Lower lobe of right lung (tissue), 2 donors: ENCODE measurements around the gene CKMT1B. TPM values are rescaled to one million over a fixed set of nuclear protein-coding genes. Genes with fewer than 3 reads are reported as not detected.
A peak's percentile ranks its signal among the peaks of the same experiment; 100 is the strongest.
"Not testable (repeated sequence)": the region's sequence is repeated elsewhere in the genome, so short reads cannot be mapped to it uniquely, and the experiment has no call there.

Experiments
- ATAC-seq, 2 donors: fragments of 200-7000 bp; cut with Tn5 transposase; one replicate each; pipeline ENCODE4 v1.9.1; 2020 to 2022; ENCODE audit warnings: mild to moderate bottlenecking in 2 of 2, moderate library complexity in 2 of 2
- DNase-seq: peaks from one replicate; pipeline ENCODE4 v3.0.0-alpha.2; 2020
- H3K27ac ChIP-seq: fragments of 200-600 bp; one replicate; pipeline ENCODE4 v1.8.0; 2022
- H3K27me3 ChIP-seq: fragments of 200-600 bp; one replicate; pipeline ENCODE4 v1.8.0; 2022; ENCODE audit warnings: low read depth
- H3K36me3 ChIP-seq: fragments of 200-600 bp; one replicate; pipeline ENCODE4 v1.8.0; 2022; ENCODE audit warnings: mild to moderate bottlenecking
- H3K4me1 ChIP-seq: fragments of 200-600 bp; one replicate; pipeline ENCODE4 v1.8.0; 2022
- H3K4me3 ChIP-seq: fragments of 200-600 bp; one replicate; pipeline ENCODE4 v1.8.0; 2022; ENCODE audit warnings: mild to moderate bottlenecking
- H3K9me3 ChIP-seq: fragments of 200-600 bp; one replicate; pipeline ENCODE4 v1.8.0; 2022
- intact Hi-C: fragments of 100-400 bp; cut with DNase I; formaldehyde crosslinking; loops from one replicate; pipeline ENCODE4 v1.11.0; 2022
- long read RNA-seq: library from polyadenylated mRNA; unstranded; transcript quantifications from one replicate; pipeline ENCODE4 v2.0.0, GENCODE V29; 2021
- total RNA-seq: library from RNA; stranded (reverse); fragmentation: NEBNext Ultra II Directional; extraction: Animal tissue kit (Norgen Biotek cat#: 25700); gene quantifications from one replicate; pipeline ENCODE4 v1.2.1, GENCODE V29; 2021
- TF ChIP-seq, protein P1 (sequence below): fragments of 200-600 bp; IDR thresholded peaks from one replicate; pipeline ENCODE4 v1.8.0; 2022; ENCODE audit warnings: antibody characterized with exemption, mild to moderate bottlenecking
- donor health status: DM: no; HTN: yes; CAD: no; lungs with severe emphysema.

Gene CKMT1B
- total RNA-seq, result 0.89 TPM
- long read RNA-seq, partial matches to known transcripts, result 1 of 2 reads
- long read RNA-seq, other reads (novel, unspliced or antisense), result 0 of 2 reads

- not testable (repeated sequence) for DNase-seq, H3K9me3 ChIP-seq, H3K27me3 ChIP-seq
These were observed at the start of gene CKMT1B for GRCh38 chr15:43593328-43594190. Gene CKMT1B, plus strand, starts transcription at chr15:43594027. Its CDS starts 192 bp downstream, at chr15:43594219.

DNA sequence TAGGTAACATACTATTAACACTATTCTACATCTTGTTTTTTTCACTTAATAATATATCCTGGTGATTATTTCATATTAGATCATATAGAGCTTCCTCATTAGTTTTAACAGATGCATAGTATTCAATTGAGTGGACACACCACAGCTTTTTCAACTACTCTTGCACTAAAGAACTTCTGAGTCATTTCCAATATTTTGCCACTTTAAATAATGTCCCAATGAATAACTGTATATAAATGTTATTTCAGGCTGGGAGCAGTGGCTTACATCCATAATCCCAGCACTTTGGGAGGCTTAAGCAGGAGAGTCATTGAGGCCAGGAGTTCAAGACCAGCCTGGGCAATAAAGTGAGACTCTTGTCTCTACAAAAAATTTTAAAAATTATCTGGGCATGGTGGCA lies 49.6 kb upstream of the CKMT1B start:
- Histone ChIP-seq H3K27ac (no peak overlapping the region), H3K9me3 (peaks cover 7% of the 10 kb centered on the region), H3K4me1 (no peaks in the 10 kb centered on the region), H3K4me3 (no peak overlapping the region), H3K27me3 (no peaks in the 10 kb centered on the region), H3K36me3 (no peaks in the 10 kb centered on the region)
- DNase-seq (no peak), ATAC-seq (no peak)
- TF ChIP-seq, protein P1, sequence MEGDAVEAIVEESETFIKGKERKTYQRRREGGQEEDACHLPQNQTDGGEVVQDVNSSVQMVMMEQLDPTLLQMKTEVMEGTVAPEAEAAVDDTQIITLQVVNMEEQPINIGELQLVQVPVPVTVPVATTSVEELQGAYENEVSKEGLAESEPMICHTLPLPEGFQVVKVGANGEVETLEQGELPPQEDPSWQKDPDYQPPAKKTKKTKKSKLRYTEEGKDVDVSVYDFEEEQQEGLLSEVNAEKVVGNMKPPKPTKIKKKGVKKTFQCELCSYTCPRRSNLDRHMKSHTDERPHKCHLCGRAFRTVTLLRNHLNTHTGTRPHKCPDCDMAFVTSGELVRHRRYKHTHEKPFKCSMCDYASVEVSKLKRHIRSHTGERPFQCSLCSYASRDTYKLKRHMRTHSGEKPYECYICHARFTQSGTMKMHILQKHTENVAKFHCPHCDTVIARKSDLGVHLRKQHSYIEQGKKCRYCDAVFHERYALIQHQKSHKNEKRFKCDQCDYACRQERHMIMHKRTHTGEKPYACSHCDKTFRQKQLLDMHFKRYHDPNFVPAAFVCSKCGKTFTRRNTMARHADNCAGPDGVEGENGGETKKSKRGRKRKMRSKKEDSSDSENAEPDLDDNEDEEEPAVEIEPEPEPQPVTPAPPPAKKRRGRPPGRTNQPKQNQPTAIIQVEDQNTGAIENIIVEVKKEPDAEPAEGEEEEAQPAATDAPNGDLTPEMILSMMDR, result no peak
- intact Hi-C loops, result no loop called here

More at GRCh38 chr15:43593328-43594190, at the start of gene CKMT1B:
- H3K4me3 ChIP-seq, H3K27ac ChIP-seq, intact Hi-C loops, H3K4me1 ChIP-seq, H3K36me3 ChIP-seq: not testable (repeated sequence)
- peak; percentile 67 to 74 for ATAC-seq

GRCh38 chr15:43545426-43545825 lies 48.4 kb upstream of the CKMT1B start:
- no peak overlapping the region for H3K4me3 ChIP-seq
- TF ChIP-seq, protein P1, result no peak
- DNase-seq (no peak), ATAC-seq (no peak)
- H3K9me3 ChIP-seq, result peaks cover 7% of the 10 kb centered on the region
- no peak overlapping the region for H3K27ac ChIP-seq
- H3K27me3 ChIP-seq, result no peaks in the 10 kb centered on the region
- H3K36me3 ChIP-seq, result no peaks in the 10 kb centered on the region
- H3K4me1 ChIP-seq, result no peaks in the 10 kb centered on the region
- intact Hi-C loops, result no loop called here

- no peak overlapping the region for H3K27ac ChIP-seq
- DNase-seq, result no peak
- ATAC-seq, result no peak
- intact Hi-C loops, result no loop called here
- TF ChIP-seq, protein P1, result no peak
- peaks cover 7% of the 10 kb centered on the region for H3K9me3 ChIP-seq
- no peaks in the 10 kb centered on the region for H3K27me3 ChIP-seq
- no peak overlapping the region for H3K4me3 ChIP-seq
- peaks cover 4% of the 10 kb centered on the region for H3K36me3 ChIP-seq
- H3K4me1 ChIP-seq, result no peaks in the 10 kb centered on the region
These were observed 46.3 kb upstream of the CKMT1B start for GRCh38 chr15:43547539-43547938.

DNA sequence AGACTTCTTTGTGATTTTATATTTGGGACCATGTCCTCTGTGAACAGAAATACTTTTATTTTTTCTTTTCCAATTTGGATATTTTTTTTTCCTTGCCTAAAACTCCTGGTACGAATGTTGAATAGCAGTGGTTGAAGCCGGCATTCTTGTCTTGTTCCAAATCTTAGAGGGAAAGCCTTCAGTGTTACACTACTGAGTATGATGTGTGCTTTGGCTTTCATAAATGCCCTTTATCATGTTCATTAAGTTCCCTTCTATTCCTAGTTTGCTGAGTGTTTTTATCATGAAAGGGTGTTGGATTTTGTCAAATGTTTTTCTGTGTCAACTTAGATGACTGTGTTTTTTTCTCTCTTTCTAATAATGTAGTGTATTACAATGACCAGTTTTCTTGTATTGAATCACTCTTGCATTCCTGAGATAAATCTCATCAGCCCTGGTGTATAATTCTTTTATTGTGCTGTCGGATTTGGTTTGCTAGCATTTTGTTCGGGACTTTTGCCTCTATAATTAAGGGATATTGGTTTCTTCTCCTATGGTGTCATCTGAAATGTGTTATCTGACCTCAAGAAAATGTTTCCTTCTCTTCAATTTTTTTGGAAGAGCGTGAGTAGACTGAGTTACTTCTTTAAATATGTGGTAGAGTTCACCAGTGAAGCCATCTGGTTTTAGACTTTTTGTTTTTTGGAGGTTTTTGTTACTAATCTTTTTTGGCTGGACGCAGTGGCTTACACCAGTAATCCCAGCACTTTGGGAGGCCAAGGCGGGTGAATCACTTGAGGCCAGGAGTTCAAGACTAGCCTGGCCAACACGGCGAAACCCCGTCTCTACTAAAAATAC lies 43.1 kb upstream of the CKMT1B start:
- DNase-seq (no peak), ATAC-seq (no peak)
- H3K36me3 ChIP-seq, result peaks cover 12% of the 10 kb centered on the region
- TF ChIP-seq, protein P1, result no peak
- H3K4me3 ChIP-seq, result no peak overlapping the region
- H3K27me3 ChIP-seq, result no peaks in the 10 kb centered on the region
- peaks cover 7% of the 10 kb centered on the region for H3K9me3 ChIP-seq
- no peak overlapping the region for H3K27ac ChIP-seq
- intact Hi-C loops, result no loop called here
- no peaks in the 10 kb centered on the region for H3K4me1 ChIP-seq
